ENCODE data around the gene NELFB. TPM values are rescaled to one million over a fixed set of nuclear protein-coding genes. Genes with fewer than 3 reads are reported as not detected.

The NELFB gene
- total and polyA plus RNA-seq, 4 donors = 29.6 to 83.7 (median 55.4) TPM

GRCh38 chr9:137228968-137229896 is 25.9 kb upstream of the NELFB start:
- 69% methylated on average over 27 of the region's 27 CpGs for WGBS (ENCODE audit: insufficient coverage)
- Histone ChIP-seq H3K27ac (ENCODE audit: low read depth, low read length) (no peak overlapping the region), H3K4me3 (ENCODE audit: low read depth, low read length) (no peak overlapping the region), H3K4me1 (ENCODE audit: control insufficient read depth, insufficient read depth, low read length) (peaks cover 10% of the 10 kb centered on the region), H3K27me3 (ENCODE audit: control insufficient read depth, insufficient read depth, low read length) (no peaks in the 10 kb centered on the region), H3K36me3 (ENCODE audit: control insufficient read depth, insufficient read depth, low read length) (peaks cover 4% of the 10 kb centered on the region), H3K9me3 (ENCODE audit: control insufficient read depth, insufficient read depth, low read length) (no peaks in the 10 kb centered on the region)
- no peak for DNase-seq (ENCODE audit: low read depth in 4 of 6, low spot score in 6 of 6)

- 57% methylated on average over 27 of the region's 31 CpGs for WGBS (ENCODE audit: insufficient coverage)
- no peak for DNase-seq (ENCODE audit: low read depth in 4 of 6, low spot score in 6 of 6)
- peaks cover 8% of the 10 kb centered on the region for H3K4me1 ChIP-seq (ENCODE audit: control insufficient read depth, insufficient read depth, low read length)
- no peaks in the 10 kb centered on the region for H3K9me3 ChIP-seq (ENCODE audit: control insufficient read depth, insufficient read depth, low read length)
- peaks cover 9% of the 10 kb centered on the region for H3K36me3 ChIP-seq (ENCODE audit: control insufficient read depth, insufficient read depth, low read length)
- no peak overlapping the region for H3K27ac ChIP-seq (ENCODE audit: low read depth, low read length)
- H3K27me3 ChIP-seq (ENCODE audit: control insufficient read depth, insufficient read depth, low read length) = no peaks in the 10 kb centered on the region
- H3K4me3 ChIP-seq (ENCODE audit: low read depth, low read length) = no peak overlapping the region
Measured at GRCh38 chr9:137229903-137230704, 25.0 kb upstream of the NELFB start.

GRCh38 chr9:137230705-137231371 is 24.3 kb upstream of the NELFB start, which contains the start of gene SLC34A3:
SLC34A3 (plus strand) TSS chr9:137230901; CDS start chr9:137231703, 802 bp downstream.
- WGBS (ENCODE audit: insufficient coverage) = 79% methylated on average over 14 of the region's 14 CpGs
- Histone ChIP-seq H3K9me3 (ENCODE audit: control insufficient read depth, insufficient read depth, low read length) (no peaks in the 10 kb centered on the region), H3K36me3 (ENCODE audit: control insufficient read depth, insufficient read depth, low read length) (peaks cover 16% of the 10 kb centered on the region), H3K27ac (ENCODE audit: low read depth, low read length) (no peak within 1 kb of the TSS), H3K4me1 (ENCODE audit: control insufficient read depth, insufficient read depth, low read length) (peaks cover 15% of the 10 kb centered on the region), H3K4me3 (ENCODE audit: low read depth, low read length) (no peak within 1 kb of the TSS), H3K27me3 (ENCODE audit: control insufficient read depth, insufficient read depth, low read length) (no peaks in the 10 kb centered on the region)
- DNase-seq (ENCODE audit: low read depth in 4 of 6, low spot score in 6 of 6) = no peak

- no peak overlapping the region for H3K27ac ChIP-seq (ENCODE audit: low read depth, low read length)
- H3K4me1 ChIP-seq (ENCODE audit: control insufficient read depth, insufficient read depth, low read length) = peaks cover 21% of the 10 kb centered on the region
- WGBS (ENCODE audit: insufficient coverage) = 93% methylated on average over 15 of the region's 23 CpGs
- no peak overlapping the region for H3K4me3 ChIP-seq (ENCODE audit: low read depth, low read length)
- H3K36me3 ChIP-seq (ENCODE audit: control insufficient read depth, insufficient read depth, low read length) = peaks cover 21% of the 10 kb centered on the region
- DNase-seq (ENCODE audit: low read depth in 4 of 6, low spot score in 6 of 6) = no peak
- no peaks in the 10 kb centered on the region for H3K9me3 ChIP-seq (ENCODE audit: control insufficient read depth, insufficient read depth, low read length)
- no peaks in the 10 kb centered on the region for H3K27me3 ChIP-seq (ENCODE audit: control insufficient read depth, insufficient read depth, low read length)
Measured at GRCh38 chr9:137231372-137232039, 23.6 kb upstream of the NELFB start.

- no peak overlapping the region for H3K27ac ChIP-seq (ENCODE audit: low read depth, low read length)
- no peaks in the 10 kb centered on the region for H3K27me3 ChIP-seq (ENCODE audit: control insufficient read depth, insufficient read depth, low read length)
- H3K4me1 ChIP-seq (ENCODE audit: control insufficient read depth, insufficient read depth, low read length) = peaks cover 27% of the 10 kb centered on the region
- H3K4me3 ChIP-seq (ENCODE audit: low read depth, low read length) = no peak overlapping the region
- DNase-seq (ENCODE audit: low read depth in 4 of 6, low spot score in 6 of 6) = no peak
- H3K9me3 ChIP-seq (ENCODE audit: control insufficient read depth, insufficient read depth, low read length) = no peaks in the 10 kb centered on the region
- H3K36me3 ChIP-seq (ENCODE audit: control insufficient read depth, insufficient read depth, low read length) = peaks cover 27% of the 10 kb centered on the region
- 84% methylated on average over 5 of the region's 10 CpGs for WGBS (ENCODE audit: insufficient coverage)
Measured at GRCh38 chr9:137232101-137232500, 23.0 kb upstream of the NELFB start.

- peaks cover 27% of the 10 kb centered on the region for H3K4me1 ChIP-seq (ENCODE audit: control insufficient read depth, insufficient read depth, low read length)
- H3K4me3 ChIP-seq (ENCODE audit: low read depth, low read length) = no peak overlapping the region
- H3K9me3 ChIP-seq (ENCODE audit: control insufficient read depth, insufficient read depth, low read length) = no peaks in the 10 kb centered on the region
- WGBS (ENCODE audit: insufficient coverage) = 80% methylated on average over 24 of the region's 24 CpGs
- H3K36me3 ChIP-seq (ENCODE audit: control insufficient read depth, insufficient read depth, low read length) = peaks cover 28% of the 10 kb centered on the region
- no peaks in the 10 kb centered on the region for H3K27me3 ChIP-seq (ENCODE audit: control insufficient read depth, insufficient read depth, low read length)
- DNase-seq (ENCODE audit: low read depth in 4 of 6, low spot score in 6 of 6) = no peak
- no peak overlapping the region for H3K27ac ChIP-seq (ENCODE audit: low read depth, low read length)
Measured at GRCh38 chr9:137232510-137232909, 22.6 kb upstream of the NELFB start.

GRCh38 chr9:137233143-137233980 is 21.8 kb upstream of the NELFB start:
- WGBS (ENCODE audit: insufficient coverage) = 82% methylated on average over 35 of the region's 40 CpGs
- H3K4me1 ChIP-seq (ENCODE audit: control insufficient read depth, insufficient read depth, low read length) = peaks cover 33% of the 10 kb centered on the region

GRCh38 chr9:137234055-137234697 is 21.0 kb upstream of the NELFB start:
- DNase-seq (ENCODE audit: low read depth in 4 of 6, low spot score in 6 of 6) = no peak
- WGBS (ENCODE audit: insufficient coverage) = 62% methylated on average over 37 of the region's 40 CpGs
- Histone ChIP-seq H3K9me3 (ENCODE audit: control insufficient read depth, insufficient read depth, low read length) (no peaks in the 10 kb centered on the region), H3K27me3 (ENCODE audit: control insufficient read depth, insufficient read depth, low read length) (no peaks in the 10 kb centered on the region), H3K27ac (ENCODE audit: low read depth, low read length) (no peak overlapping the region), H3K36me3 (ENCODE audit: control insufficient read depth, insufficient read depth, low read length) (peaks cover 43% of the 10 kb centered on the region), H3K4me1 (ENCODE audit: control insufficient read depth, insufficient read depth, low read length) (peaks cover 42% of the 10 kb centered on the region), H3K4me3 (ENCODE audit: low read depth, low read length) (no peak overlapping the region)

More at GRCh38 chr9:137233143-137233980, 21.8 kb upstream of the NELFB start:
- no peak for DNase-seq (ENCODE audit: low read depth in 4 of 6, low spot score in 6 of 6)
- Histone ChIP-seq H3K36me3 (ENCODE audit: control insufficient read depth, insufficient read depth, low read length) (peaks cover 36% of the 10 kb centered on the region), H3K9me3 (ENCODE audit: control insufficient read depth, insufficient read depth, low read length) (no peaks in the 10 kb centered on the region), H3K4me3 (ENCODE audit: low read depth, low read length) (no peak overlapping the region), H3K27me3 (ENCODE audit: control insufficient read depth, insufficient read depth, low read length) (no peaks in the 10 kb centered on the region), H3K27ac (ENCODE audit: low read depth, low read length) (no peak overlapping the region)
